ENCODE data around the gene CORIN. TPM values are rescaled to one million over a fixed set of nuclear protein-coding genes. Genes with fewer than 3 reads are reported as not detected.
"Not testable (repeated sequence)": the region's sequence is repeated elsewhere in the genome, so short reads cannot be mapped to it uniquely, and the experiment has no call there.

The CORIN gene
- polyA plus RNA-seq, 1 donor from 2014 or later, result 0.25 TPM

DNA sequence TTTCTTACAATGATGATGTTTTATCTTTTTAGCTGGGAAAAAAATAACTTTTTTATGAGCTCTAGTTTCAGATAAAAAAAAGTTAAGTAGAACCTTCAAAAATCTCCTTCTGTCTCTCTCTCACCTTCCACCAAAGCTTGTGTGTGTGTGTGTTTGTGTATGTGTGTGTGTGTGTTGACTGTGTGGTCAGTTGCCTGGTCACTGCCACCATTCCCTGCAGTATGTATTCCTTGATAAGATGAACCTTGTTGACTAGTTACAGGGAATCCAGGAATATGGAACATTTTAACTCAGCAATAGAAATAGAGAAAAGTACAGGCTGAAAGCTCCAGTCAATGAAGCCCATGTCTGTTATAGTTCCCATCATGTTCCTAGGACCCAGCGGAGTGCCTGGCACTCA is 143.5 kb downstream of the CORIN start:
- no peaks in the 10 kb centered on the region for H3K36me3 ChIP-seq (ENCODE audit: insufficient read depth, low read length)
- no peaks in the 10 kb centered on the region for H3K9me3 ChIP-seq (ENCODE audit: low read length)
- H3K9ac ChIP-seq (ENCODE audit: low read length), result no peak overlapping the region
- no peak overlapping the region for H3K4me3 ChIP-seq (ENCODE audit: low read length)
- no peaks in the 10 kb centered on the region for H3F3A ChIP-seq (ENCODE audit: insufficient read depth, low read length, poor library complexity, severe bottlenecking)
- TF ChIP-seq EP300 (conservative IDR thresholded peaks at IDR 0.05; ENCODE audit: poor library complexity, severe bottlenecking), result no peak
- TF ChIP-seq, protein P1, sequence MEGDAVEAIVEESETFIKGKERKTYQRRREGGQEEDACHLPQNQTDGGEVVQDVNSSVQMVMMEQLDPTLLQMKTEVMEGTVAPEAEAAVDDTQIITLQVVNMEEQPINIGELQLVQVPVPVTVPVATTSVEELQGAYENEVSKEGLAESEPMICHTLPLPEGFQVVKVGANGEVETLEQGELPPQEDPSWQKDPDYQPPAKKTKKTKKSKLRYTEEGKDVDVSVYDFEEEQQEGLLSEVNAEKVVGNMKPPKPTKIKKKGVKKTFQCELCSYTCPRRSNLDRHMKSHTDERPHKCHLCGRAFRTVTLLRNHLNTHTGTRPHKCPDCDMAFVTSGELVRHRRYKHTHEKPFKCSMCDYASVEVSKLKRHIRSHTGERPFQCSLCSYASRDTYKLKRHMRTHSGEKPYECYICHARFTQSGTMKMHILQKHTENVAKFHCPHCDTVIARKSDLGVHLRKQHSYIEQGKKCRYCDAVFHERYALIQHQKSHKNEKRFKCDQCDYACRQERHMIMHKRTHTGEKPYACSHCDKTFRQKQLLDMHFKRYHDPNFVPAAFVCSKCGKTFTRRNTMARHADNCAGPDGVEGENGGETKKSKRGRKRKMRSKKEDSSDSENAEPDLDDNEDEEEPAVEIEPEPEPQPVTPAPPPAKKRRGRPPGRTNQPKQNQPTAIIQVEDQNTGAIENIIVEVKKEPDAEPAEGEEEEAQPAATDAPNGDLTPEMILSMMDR (IDR thresholded peaks at IDR 0.05; ENCODE audit: poor library complexity, severe bottlenecking), result no peak
- no peak for TF ChIP-seq TAF1 (IDR thresholded peaks at IDR 0.05; ENCODE audit: low read depth)
- TF ChIP-seq RAD21 (conservative IDR thresholded peaks at IDR 0.05), result no peak
- TF ChIP-seq REST (IDR thresholded peaks at IDR 0.05; ENCODE audit: borderline replicate concordance), result no peak
- no peak for TF ChIP-seq SMC3 (conservative IDR thresholded peaks at IDR 0.05; ENCODE audit: poor library complexity)
- TF ChIP-seq EZH2 (IDR thresholded peaks at IDR 0.05; ENCODE audit: borderline replicate concordance, insufficient read depth, low read length, poor library complexity, severe bottlenecking), result no peak
- TF ChIP-seq MXI1 (conservative IDR thresholded peaks at IDR 0.05; ENCODE audit: poor library complexity, severe bottlenecking), result no peak
- no peak for TF ChIP-seq POLR2AphosphoS5 (IDR thresholded peaks at IDR 0.05)
- H3K79me2 ChIP-seq (replicated peaks; ENCODE audit: insufficient read depth, low read length), result no peaks in the 10 kb centered on the region
- no peak overlapping the region for H3K27ac ChIP-seq (ENCODE audit: low read length)
- no peaks in the 10 kb centered on the region for H3K9me2 ChIP-seq (ENCODE audit: insufficient read depth, low read length)
- H2AFZ ChIP-seq (ENCODE audit: low read depth, low read length), result no peak overlapping the region
- H4K20me1 ChIP-seq (ENCODE audit: insufficient read depth), result no peaks in the 10 kb centered on the region
- no peaks in the 10 kb centered on the region for H3K27me3 ChIP-seq (ENCODE audit: insufficient read depth, low read depth, low read length)
- H3K4me2 ChIP-seq (ENCODE audit: low read length), result no peak overlapping the region

- H3K79me2 ChIP-seq (replicated peaks; ENCODE audit: insufficient read depth, low read length), result no peaks in the 10 kb centered on the region
- no peaks in the 10 kb centered on the region for H3F3A ChIP-seq (ENCODE audit: insufficient read depth, low read length, poor library complexity, severe bottlenecking)
- H3K9me3 ChIP-seq (ENCODE audit: low read length), result no peaks in the 10 kb centered on the region
- no peaks in the 10 kb centered on the region for H3K27me3 ChIP-seq (ENCODE audit: insufficient read depth, low read depth, low read length)
- no peak overlapping the region for H3K4me2 ChIP-seq (ENCODE audit: low read length)
- no peaks in the 10 kb centered on the region for H3K9me2 ChIP-seq (ENCODE audit: insufficient read depth, low read length)
- H3K27ac ChIP-seq (ENCODE audit: low read length), result no peak overlapping the region
- no peak overlapping the region for H2AFZ ChIP-seq (ENCODE audit: low read depth, low read length)
- no peaks in the 10 kb centered on the region for H3K36me3 ChIP-seq (ENCODE audit: insufficient read depth, low read length)
- TF ChIP-seq SMC3 (conservative IDR thresholded peaks at IDR 0.05; ENCODE audit: poor library complexity) (no peak), REST (IDR thresholded peaks at IDR 0.05; ENCODE audit: borderline replicate concordance) (no peak)
- TF ChIP-seq, protein P1 (IDR thresholded peaks at IDR 0.05; ENCODE audit: poor library complexity, severe bottlenecking), result no peak
- H3K9ac ChIP-seq (ENCODE audit: low read length), result no peak overlapping the region
- H4K20me1 ChIP-seq (ENCODE audit: insufficient read depth), result no peaks in the 10 kb centered on the region
- H3K4me3 ChIP-seq (ENCODE audit: low read length), result no peak overlapping the region
These were observed 145.2 kb downstream of the CORIN start for GRCh38 chr4:47692691-47693090.

DNA sequence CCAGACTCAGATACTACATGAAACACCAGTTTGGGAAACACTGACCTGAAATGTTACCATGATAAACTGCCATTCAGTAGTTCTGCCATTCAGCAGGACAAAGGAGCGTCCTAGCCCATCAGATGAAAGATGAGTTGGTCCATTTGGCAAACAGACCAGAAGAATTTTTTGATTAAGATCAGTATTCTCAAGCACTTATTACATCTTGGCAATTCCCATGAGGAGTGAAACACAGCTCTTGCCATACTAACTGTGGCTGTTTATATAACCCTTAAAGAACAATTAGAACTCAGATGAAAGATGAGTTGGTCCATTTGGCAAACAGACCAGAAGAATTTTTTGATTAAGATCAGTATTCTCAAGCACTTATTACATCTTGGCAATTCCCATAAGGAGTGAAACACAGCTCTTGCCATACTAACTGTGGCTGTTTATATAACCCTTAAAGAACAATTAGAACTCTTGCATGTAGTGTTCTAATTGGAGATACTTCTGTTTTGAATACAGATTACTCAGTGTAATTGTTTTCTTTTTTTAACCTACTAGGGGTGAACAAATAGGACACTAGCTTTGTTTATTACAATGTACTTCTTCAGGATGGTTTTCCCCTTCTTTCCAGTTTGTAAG is 146.0 kb downstream of the CORIN start:
- not testable (repeated sequence) for H3K4me2 ChIP-seq (ENCODE audit: low read length); H3K9me2 ChIP-seq (ENCODE audit: insufficient read depth, low read length)

More for the DNA sequence above, 146.0 kb downstream of the CORIN start:
- not testable (repeated sequence) for H3K9ac ChIP-seq (ENCODE audit: low read length); H3K4me3 ChIP-seq (ENCODE audit: low read length); H2AFZ ChIP-seq (ENCODE audit: low read depth, low read length); H3K79me2 ChIP-seq (replicated peaks; ENCODE audit: insufficient read depth, low read length); H3K27ac ChIP-seq (ENCODE audit: low read length); H3K36me3 ChIP-seq (ENCODE audit: insufficient read depth, low read length); H3K27me3 ChIP-seq (ENCODE audit: insufficient read depth, low read depth, low read length); H4K20me1 ChIP-seq (ENCODE audit: insufficient read depth); H3F3A ChIP-seq (ENCODE audit: insufficient read depth, low read length, poor library complexity, severe bottlenecking); H3K9me3 ChIP-seq (ENCODE audit: low read length)
